IMR-90 (cell line): ENCODE results near the gene ARID3C. TPM values are rescaled to one million over a fixed set of nuclear protein-coding genes. Genes with fewer than 3 reads are reported as not detected.

Experiments
- ATAC-seq: fragments of 200-7000 bp; cut with Tn5 transposase; 2 replicates; pipeline ENCODE4 v1.9.1; 2020; ENCODE audit warnings: low read depth, mild to moderate bottlenecking, moderate library complexity
- BruUV-seq: library from RNA; stranded (reverse); fragments of 400-500 nt; replicated peaks from 2 replicates; lab custom pipeline; 2021; lab: Mats Ljungman, UMichigan
- CTCF ChIA-PET: fragments of 300-600 bp; formaldehyde crosslinking; extraction: SDS; loops from one replicate; lab custom pipeline; 2021; ENCODE audit warnings: antibody characterized with exemption; lab: Yijun Ruan, JAX
- POLR2A ChIA-PET: fragments of 300-600 bp; sonication (Branson Sonifier 250); formaldehyde crosslinking; loops from one replicate; lab custom pipeline; 2022; ENCODE audit warnings: antibody characterized with exemption; ENCODE audit not compliant: unreplicated experiment; lab: Charles Lee
- DNase-seq: peaks from one replicate; pipeline ENCODE4 v3.0.0; 2013
- H2AFZ ChIP-seq: replicated peaks from 2 replicates; pipeline ENCODE3; 2013; ENCODE audit warnings: low read length, mild to moderate bottlenecking; ENCODE audit not compliant: poor library complexity
- H2AK5ac ChIP-seq: 2 replicates; pipeline ENCODE4 v1.6.1; 2013; ENCODE audit warnings: low read depth, low read length, inconsistent platforms
- H2AK9ac ChIP-seq: replicated peaks from 2 replicates; pipeline ENCODE3; 2013; ENCODE audit warnings: mild to moderate bottlenecking, low read depth, low read length, moderate library complexity; ENCODE audit not compliant: poor library complexity
- H2BK120ac ChIP-seq: 2 replicates; pipeline ENCODE4 v1.6.1; 2013; ENCODE audit warnings: low read depth, low read length, inconsistent platforms
- H2BK15ac ChIP-seq: 3 replicates; pipeline ENCODE4 v1.6.1; 2013; ENCODE audit warnings: low read depth, low read length, inconsistent platforms
- H2BK20ac ChIP-seq: 2 replicates; pipeline ENCODE4 v1.6.1; 2013; ENCODE audit warnings: low read depth, mild to moderate bottlenecking, inconsistent platforms, low read length, moderate library complexity
- H2BK5ac ChIP-seq: 2 replicates; pipeline ENCODE4 v1.6.1; 2013; ENCODE audit warnings: mild to moderate bottlenecking, low read depth, low read length, inconsistent platforms; ENCODE audit not compliant: poor library complexity, severe bottlenecking
- H3K14ac ChIP-seq: replicated peaks from 2 replicates; pipeline ENCODE4 v1.6.1; 2013; ENCODE audit warnings: low read depth, low read length, inconsistent platforms
- H3K18ac ChIP-seq: 2 replicates; pipeline ENCODE4 v1.6.1; 2013; ENCODE audit warnings: low read depth, low read length, control low read depth
- H3K23ac ChIP-seq: 2 replicates; pipeline ENCODE4 v1.6.1; 2013; ENCODE audit warnings: low read depth, low read length, inconsistent platforms
- H3K27ac ChIP-seq: 2 replicates; pipeline ENCODE4 v1.5.1; 2013; ENCODE audit warnings: mild to moderate bottlenecking, control low read depth, low read length; ENCODE audit not compliant: insufficient read depth
- H3K27me3 ChIP-seq: 2 replicates; pipeline ENCODE4 v1.6.1; 2013; ENCODE audit warnings: low read length; ENCODE audit not compliant: control insufficient read depth, insufficient read depth
- H3K36me3 ChIP-seq: 2 replicates; pipeline ENCODE4 v1.6.1; 2013; ENCODE audit warnings: low read length, mixed read lengths; ENCODE audit not compliant: control insufficient read depth, insufficient read depth
- H3K4ac ChIP-seq: 2 replicates; pipeline ENCODE4 v1.6.1; 2013; ENCODE audit warnings: low read depth, low read length, inconsistent platforms
- H3K4me1 ChIP-seq: 2 replicates; pipeline ENCODE4 v1.6.1; 2013; ENCODE audit warnings: low read length, mixed read lengths; ENCODE audit not compliant: control insufficient read depth, insufficient read depth
- H3K4me2 ChIP-seq: 2 replicates; pipeline ENCODE4 v1.6.1; 2013; ENCODE audit warnings: low read depth, mild to moderate bottlenecking, control low read depth, low read length, moderate library complexity
- H3K4me3 ChIP-seq: 2 replicates; pipeline ENCODE4 v1.5.1; 2013; ENCODE audit warnings: low read depth, mild to moderate bottlenecking, control low read depth, low read length, moderate library complexity; ENCODE audit not compliant: insufficient read depth
- H3K56ac ChIP-seq: 2 replicates; pipeline ENCODE4 v1.6.1; 2013; ENCODE audit warnings: low read length, inconsistent platforms; ENCODE audit not compliant: insufficient read depth; ENCODE audit errors: extremely low read depth
- H3K79me1 ChIP-seq, 2 experiments: 2 replicates each; pipeline ENCODE4 v1.6.1; 2013; ENCODE audit warnings: low read length in 2 of 2, inconsistent platforms in 1 of 2, low read depth in 1 of 2
- H3K9ac ChIP-seq: 2 replicates; pipeline ENCODE4 v1.6.1; 2013; ENCODE audit warnings: low read depth, low read length, control low read depth
- H3K9me1 ChIP-seq: 2 replicates; pipeline ENCODE4 v1.6.1; 2013; ENCODE audit warnings: low read length, inconsistent platforms; ENCODE audit not compliant: insufficient read depth
- H3K9me3 ChIP-seq: 2 replicates; pipeline ENCODE4 v1.6.1; 2013; ENCODE audit warnings: low read length; ENCODE audit not compliant: control insufficient read depth, insufficient read depth
- H4K20me1 ChIP-seq: 2 replicates; pipeline ENCODE4 v1.6.1; 2013; ENCODE audit warnings: low read length, inconsistent platforms; ENCODE audit not compliant: insufficient read depth
- H4K5ac ChIP-seq: 2 replicates; pipeline ENCODE4 v1.6.1; 2013; ENCODE audit warnings: mild to moderate bottlenecking, low read depth, low read length, control low read depth
- H4K8ac ChIP-seq, 2 experiments: 2 replicates each; pipeline ENCODE4 v1.6.1; 2013; ENCODE audit warnings: low read depth in 2 of 2, low read length in 2 of 2, control low read depth in 1 of 2, inconsistent platforms in 1 of 2
- H4K91ac ChIP-seq: 2 replicates; pipeline ENCODE4 v1.6.1; 2013; ENCODE audit warnings: low read depth, low read length, inconsistent platforms; ENCODE audit not compliant: insufficient read depth
- CEBPB ChIP-seq: IDR thresholded peaks from 2 replicates; pipeline ENCODE4 v1.6.1; 2012; ENCODE audit warnings: low read depth, low read length, improper control_type of control experiment
- CHD1 ChIP-seq: IDR thresholded peaks from 2 replicates; pipeline ENCODE4 v1.6.1; 2012; ENCODE audit warnings: low read depth, low read length, improper control_type of control experiment
- WGBS, 2 experiments: methylation state at CpG; one replicate each; pipeline versions ENCODE4 v1.1.5 to v1.1.7; 2013; ENCODE audit warnings: missing lambda C conversion rate in 2 of 2; ENCODE audit not compliant: insufficient read length in 1 of 2; ENCODE audit errors: extremely low coverage in 2 of 2; 5-methylcytosine and 5-hydroxymethylcytosine counted together
- dilution Hi-C: fragments of 300-500 bp; cut with HindIII; formaldehyde crosslinking; loops from one replicate; pipeline ENCODE4 v1.14.3; 2018; ENCODE audit warnings: low sequenced_read_pairs; ENCODE audit not compliant: unreplicated experiment
- in situ Hi-C: fragments of 300-500 bp; cut with MboI; formaldehyde crosslinking; loops from 3 replicates; pipeline ENCODE4 v1.14.3; 2019; ENCODE audit warnings: low sequenced_read_pairs, inconsistent platforms, mixed read lengths
- intact Hi-C: fragments of 100-400 bp; cut with micrococcal nuclease; formaldehyde crosslinking; loops from 2 replicates; pipeline ENCODE4 v1.10.0; 2022
- polyA plus RNA-seq, 3 experiments: library from polyadenylated mRNA; depleted of rRNA; stranded (reverse); fragments of >200 nt; gene quantifications; 2 replicates each; pipeline ENCODE4 v1.2.3, GENCODE V29; 2012; ENCODE audit warnings: low replicate concordance in 1 of 3
- total RNA-seq: library from RNA; depleted of rRNA; stranded (reverse); fragments of >200 nt; gene quantifications from 2 replicates; pipeline ENCODE4 v1.2.3, GENCODE V29; 2012

ARID3C gene
- total and polyA plus RNA-seq, 2 of the 4 experiments (the other 2 are of a cell fraction), result 0.07 TPM; not detected in 1

DNA sequence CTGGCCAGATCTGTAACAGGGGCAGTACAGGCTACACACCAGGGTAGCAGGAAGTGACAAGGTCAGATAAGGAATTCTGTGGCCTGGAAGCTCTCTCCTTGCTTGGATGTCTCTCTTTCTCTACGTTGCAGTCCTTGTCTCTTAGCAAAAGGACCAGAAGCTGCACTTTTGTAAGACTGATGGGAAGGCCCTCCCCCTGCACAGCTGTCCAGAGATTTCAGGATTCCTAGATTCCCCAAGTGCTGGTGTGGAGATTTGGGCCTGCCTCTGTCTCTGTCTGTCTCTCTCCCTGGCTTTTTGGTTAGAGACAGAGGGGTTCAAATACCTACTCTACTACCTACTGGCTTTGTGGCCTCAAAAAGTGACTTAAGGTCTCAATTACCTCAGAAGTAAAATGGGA is 29.3 kb downstream of the ARID3C start:
- Histone ChIP-seq H3K56ac (no peak overlapping the region), H2AK9ac (no peak overlapping the region), H3K4me2 (no peak overlapping the region), H3K9ac (no peak overlapping the region), H3K9me3 (no peaks in the 10 kb centered on the region), H3K36me3 (no peaks in the 10 kb centered on the region), H2BK120ac (no peak overlapping the region), H3K27ac (no peak overlapping the region), H3K23ac (no peak overlapping the region), H2BK5ac (no peak overlapping the region), H3K4ac (no peak overlapping the region), H2AFZ (no peak overlapping the region), H3K79me1 (no peaks in the 10 kb centered on the region), H2BK15ac (no peak overlapping the region), H4K91ac (no peak overlapping the region), H3K9me1 (no peaks in the 10 kb centered on the region), H4K5ac (no peak overlapping the region), H3K14ac (no peak overlapping the region), H3K4me1 (no peaks in the 10 kb centered on the region), H2AK5ac (no peak overlapping the region), H4K8ac (no peak overlapping the region), H4K20me1 (peaks cover 5% of the 10 kb centered on the region; the same call in 1 of the 2 replicates), H3K27me3 (peaks cover 58% of the 10 kb centered on the region), H2BK20ac (no peak overlapping the region), H3K4me3 (no peak overlapping the region), H3K18ac (no peak overlapping the region)
- POLR2A ChIA-PET, result no interaction called here
- ATAC-seq (no peak), DNase-seq (no peak)
- dilution Hi-C loops, result no loop called here
- intact Hi-C loops, result no loop called here
- TF ChIP-seq CEBPB (no peak), CHD1 (no peak)
- no TSS peak for BruUV-seq
- CTCF ChIA-PET, result interaction anchor here (2.4 kb wide), 1 partner anchor 52 kb away, joined by 9 read pairs; no protein-coding TSS in a partner anchor
- no CpG with 5 or more reads among the region's 1 CpG for WGBS, 2 experiments
- in situ Hi-C loops, result loop anchor here (5.0 kb wide), 1 partner anchor 47 kb away; no protein-coding TSS in a partner anchor
